Stomach (tissue), 4 donors: ENCODE measurements around the gene SLC22A14.

Experiments
- POLR2AphosphoS5 ChIP-seq, 3 donors: sonication (generic); formaldehyde crosslinking; IDR thresholded peaks; one replicate each; pipeline ENCODE4 v1.6.1; 2016; ENCODE audit warnings: antibody characterized with exemption in 3 of 3
- TF ChIP-seq, protein P1 (sequence below), 7 experiments: fragments of 450-650 bp in 4 of 7; fragments of 200-600 bp in 3 of 7; sonication (generic) in 3 of 7; IDR thresholded peaks; one replicate each; pipeline ENCODE4 v1.5.1; 2016 to 2019; ENCODE audit warnings: antibody characterized with exemption in 7 of 7, control low read depth in 2 of 7, mild to moderate bottlenecking in 1 of 7

- TF ChIP-seq, protein P1, sequence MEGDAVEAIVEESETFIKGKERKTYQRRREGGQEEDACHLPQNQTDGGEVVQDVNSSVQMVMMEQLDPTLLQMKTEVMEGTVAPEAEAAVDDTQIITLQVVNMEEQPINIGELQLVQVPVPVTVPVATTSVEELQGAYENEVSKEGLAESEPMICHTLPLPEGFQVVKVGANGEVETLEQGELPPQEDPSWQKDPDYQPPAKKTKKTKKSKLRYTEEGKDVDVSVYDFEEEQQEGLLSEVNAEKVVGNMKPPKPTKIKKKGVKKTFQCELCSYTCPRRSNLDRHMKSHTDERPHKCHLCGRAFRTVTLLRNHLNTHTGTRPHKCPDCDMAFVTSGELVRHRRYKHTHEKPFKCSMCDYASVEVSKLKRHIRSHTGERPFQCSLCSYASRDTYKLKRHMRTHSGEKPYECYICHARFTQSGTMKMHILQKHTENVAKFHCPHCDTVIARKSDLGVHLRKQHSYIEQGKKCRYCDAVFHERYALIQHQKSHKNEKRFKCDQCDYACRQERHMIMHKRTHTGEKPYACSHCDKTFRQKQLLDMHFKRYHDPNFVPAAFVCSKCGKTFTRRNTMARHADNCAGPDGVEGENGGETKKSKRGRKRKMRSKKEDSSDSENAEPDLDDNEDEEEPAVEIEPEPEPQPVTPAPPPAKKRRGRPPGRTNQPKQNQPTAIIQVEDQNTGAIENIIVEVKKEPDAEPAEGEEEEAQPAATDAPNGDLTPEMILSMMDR (IDR thresholded peaks at IDR 0.05) = no peak
- TF ChIP-seq POLR2AphosphoS5 (IDR thresholded peaks at IDR 0.05) = no peak
These were observed 71.1 kb downstream of the SLC22A14 start for GRCh38 chr3:38353151-38353550.
